ENCODE results near the gene FAM120B. TPM values are rescaled to one million over a fixed set of nuclear protein-coding genes. Genes with fewer than 3 reads are reported as not detected.

Gene FAM120B
- total and polyA plus RNA-seq, 2 of the 4 experiments (the other 2 are of a cell fraction) = 15.3 to 28.0 TPM

DNA sequence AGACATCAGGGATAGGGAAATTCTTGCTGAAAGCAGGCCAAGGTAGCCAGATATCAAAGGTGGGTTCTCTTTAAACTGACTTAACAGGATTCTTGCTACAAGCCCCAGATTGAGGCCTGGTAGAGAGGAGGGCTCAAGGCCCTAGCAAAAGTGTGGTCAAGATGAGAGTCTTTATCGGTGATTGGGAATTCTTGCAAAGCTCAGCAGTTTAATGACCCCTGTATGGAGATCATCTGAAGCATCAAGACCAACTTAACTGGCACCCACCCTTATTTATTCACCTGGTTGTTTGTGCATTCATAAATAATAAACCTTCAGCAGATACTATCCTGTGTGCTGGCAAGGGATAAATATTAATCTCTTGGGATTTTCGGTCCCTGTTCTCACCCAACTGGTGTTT lies 6.3 kb downstream of the FAM120B start:
- Histone ChIP-seq H3K9me3 (ENCODE audit: control insufficient read depth, insufficient read depth, low read length) (no peaks in the 10 kb centered on the region), H3K14ac (replicated peaks; ENCODE audit: low read depth, low read length) (no peak overlapping the region), H3K4ac (ENCODE audit: low read depth, low read length) (no peak overlapping the region), H3K4me3 (ENCODE audit: insufficient read depth, low read depth, low read length) (no peak overlapping the region), H4K5ac (ENCODE audit: low read depth, low read length) (no peak overlapping the region), H3K36me3 (ENCODE audit: control insufficient read depth, insufficient read depth, low read length) (peaks cover 4% of the 10 kb centered on the region; the same call in 1 of the 2 replicates), H3K27me3 (ENCODE audit: control insufficient read depth, insufficient read depth, low read length) (no peaks in the 10 kb centered on the region), H3K9ac (ENCODE audit: low read depth, low read length) (no peak overlapping the region), H4K91ac (ENCODE audit: insufficient read depth, low read depth, low read length) (no peak overlapping the region), H2AK9ac (replicated peaks; ENCODE audit: low read depth, low read length, poor library complexity) (no peak overlapping the region), H2BK5ac (ENCODE audit: low read depth, low read length, poor library complexity, severe bottlenecking) (no peak overlapping the region), H2BK20ac (ENCODE audit: low read depth, low read length) (no peak overlapping the region), H2AK5ac (ENCODE audit: low read depth, low read length) (no peak overlapping the region), H2BK15ac (ENCODE audit: low read depth, low read length) (no peak overlapping the region), H2AFZ (replicated peaks; ENCODE audit: low read length, poor library complexity) (no peak overlapping the region), H3K27ac (ENCODE audit: insufficient read depth, low read length) (no peak overlapping the region), H3K4me1 (ENCODE audit: control insufficient read depth, insufficient read depth, low read length) (peaks cover 9% of the 10 kb centered on the region), H3K4me2 (ENCODE audit: low read depth, low read length) (no peak overlapping the region), H3K79me1 (ENCODE audit: low read depth in 1 of 2, low read length in 2 of 2) (peaks cover 38 to 76% of the 10 kb centered on the region in 2 experiments), H3K56ac (ENCODE audit: extremely low read depth, insufficient read depth, low read length) (no peak overlapping the region), H4K8ac (ENCODE audit: low read depth in 2 of 2, low read length in 2 of 2) (no peak overlapping the region), H3K18ac (ENCODE audit: low read depth, low read length) (no peak overlapping the region), H2BK120ac (ENCODE audit: low read depth, low read length) (no peak overlapping the region), H3K9me1 (ENCODE audit: insufficient read depth, low read length) (peaks cover 19% of the 10 kb centered on the region), H4K20me1 (ENCODE audit: insufficient read depth, low read length) (peaks cover 52% of the 10 kb centered on the region), H3K23ac (ENCODE audit: low read depth, low read length) (no peak overlapping the region)
- BruUV-seq (replicated peaks) = no TSS peak
- in situ Hi-C loops (cut with MboI; ENCODE audit: low sequenced_read_pairs) = no loop called here
- dilution Hi-C loops (cut with HindIII; ENCODE audit: low sequenced_read_pairs, unreplicated experiment) = no loop called here
- TF ChIP-seq BHLHE40 (IDR thresholded peaks at IDR 0.05; ENCODE audit: low read depth, low read length) (no peak), MAZ (IDR thresholded peaks at IDR 0.05; ENCODE audit: borderline replicate concordance, low read depth, low read length) (no peak), RAD21 (IDR thresholded peaks at IDR 0.05; ENCODE audit: low read length) (no peak), MAFK (IDR thresholded peaks at IDR 0.05; ENCODE audit: low read depth, low read length) (peak; percentile 72)
- TF ChIP-seq, protein P1, sequence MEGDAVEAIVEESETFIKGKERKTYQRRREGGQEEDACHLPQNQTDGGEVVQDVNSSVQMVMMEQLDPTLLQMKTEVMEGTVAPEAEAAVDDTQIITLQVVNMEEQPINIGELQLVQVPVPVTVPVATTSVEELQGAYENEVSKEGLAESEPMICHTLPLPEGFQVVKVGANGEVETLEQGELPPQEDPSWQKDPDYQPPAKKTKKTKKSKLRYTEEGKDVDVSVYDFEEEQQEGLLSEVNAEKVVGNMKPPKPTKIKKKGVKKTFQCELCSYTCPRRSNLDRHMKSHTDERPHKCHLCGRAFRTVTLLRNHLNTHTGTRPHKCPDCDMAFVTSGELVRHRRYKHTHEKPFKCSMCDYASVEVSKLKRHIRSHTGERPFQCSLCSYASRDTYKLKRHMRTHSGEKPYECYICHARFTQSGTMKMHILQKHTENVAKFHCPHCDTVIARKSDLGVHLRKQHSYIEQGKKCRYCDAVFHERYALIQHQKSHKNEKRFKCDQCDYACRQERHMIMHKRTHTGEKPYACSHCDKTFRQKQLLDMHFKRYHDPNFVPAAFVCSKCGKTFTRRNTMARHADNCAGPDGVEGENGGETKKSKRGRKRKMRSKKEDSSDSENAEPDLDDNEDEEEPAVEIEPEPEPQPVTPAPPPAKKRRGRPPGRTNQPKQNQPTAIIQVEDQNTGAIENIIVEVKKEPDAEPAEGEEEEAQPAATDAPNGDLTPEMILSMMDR (conservative IDR thresholded peaks at IDR 0.05; ENCODE audit: low read depth, low read length) = no peak
- TF ChIP-seq, protein P2, sequence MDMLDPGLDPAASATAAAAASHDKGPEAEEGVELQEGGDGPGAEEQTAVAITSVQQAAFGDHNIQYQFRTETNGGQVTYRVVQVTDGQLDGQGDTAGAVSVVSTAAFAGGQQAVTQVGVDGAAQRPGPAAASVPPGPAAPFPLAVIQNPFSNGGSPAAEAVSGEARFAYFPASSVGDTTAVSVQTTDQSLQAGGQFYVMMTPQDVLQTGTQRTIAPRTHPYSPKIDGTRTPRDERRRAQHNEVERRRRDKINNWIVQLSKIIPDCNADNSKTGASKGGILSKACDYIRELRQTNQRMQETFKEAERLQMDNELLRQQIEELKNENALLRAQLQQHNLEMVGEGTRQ (IDR thresholded peaks at IDR 0.05; ENCODE audit: low read depth, low read length) = no peak
- no peak for ATAC-seq (ENCODE audit: low read depth)
- WGBS, 2 experiments (ENCODE audit: extremely low coverage in 2 of 2, insufficient read length in 1 of 2) = no CpG with 5 or more reads among the region's 2 CpGs
- ChIA-PET POLR2A (ENCODE audit: unreplicated experiment) (no interaction called here), CTCF (interaction anchor here (0.6 kb wide), 1 partner anchor 9 kb away, joined by 3 read pairs; no protein-coding TSS in a partner anchor)
- intact Hi-C loops (cut with micrococcal nuclease) = loop anchor here (5.0 to 10.0 kb wide), 2 partner anchors 521 to 868 kb away; no protein-coding TSS in a partner anchor
- no peak for DNase-seq
